Measurements from ENCODE around the gene ERN1.

- TF ChIP-seq CTCF (conservative IDR thresholded peaks at IDR 0.05; ENCODE audit: low read depth, low read length), result no peak
- TF ChIP-seq EZH2 (IDR thresholded peaks at IDR 0.05; ENCODE audit: borderline replicate concordance, low read depth, low read length, poor library complexity, severe bottlenecking), result no peak
Observed at GRCh38 chr17:64084086-64084939, 45.6 kb downstream of the ERN1 start.
